Esophagus squamous epithelium (tissue), 4 donors: ENCODE results near the gene OR52K2.

ENCODE experiments used
- POLR2A ChIP-seq, 4 donors: fragments of 450-650 bp; IDR thresholded peaks; one replicate each; pipeline ENCODE4 v1.6.1; 2017; ENCODE audit warnings: antibody characterized with exemption in 4 of 4, mild to moderate bottlenecking in 4 of 4, moderate library complexity in 3 of 4
- TF ChIP-seq, protein P1 (sequence below), 6 experiments: fragments of 450-650 bp in 4 of 6; fragments of 200-600 bp in 2 of 6; sonication (generic) in 2 of 6; IDR thresholded peaks; one replicate each; pipeline ENCODE4 v1.5.1; 2016 to 2019; ENCODE audit warnings: antibody characterized with exemption in 6 of 6, mild to moderate bottlenecking in 4 of 6, moderate library complexity in 4 of 6

GRCh38 chr11:4465407-4465806 is 16.3 kb downstream of the OR52K2 start:
- no peak for TF ChIP-seq POLR2A (IDR thresholded peaks at IDR 0.05)
- TF ChIP-seq, protein P1, sequence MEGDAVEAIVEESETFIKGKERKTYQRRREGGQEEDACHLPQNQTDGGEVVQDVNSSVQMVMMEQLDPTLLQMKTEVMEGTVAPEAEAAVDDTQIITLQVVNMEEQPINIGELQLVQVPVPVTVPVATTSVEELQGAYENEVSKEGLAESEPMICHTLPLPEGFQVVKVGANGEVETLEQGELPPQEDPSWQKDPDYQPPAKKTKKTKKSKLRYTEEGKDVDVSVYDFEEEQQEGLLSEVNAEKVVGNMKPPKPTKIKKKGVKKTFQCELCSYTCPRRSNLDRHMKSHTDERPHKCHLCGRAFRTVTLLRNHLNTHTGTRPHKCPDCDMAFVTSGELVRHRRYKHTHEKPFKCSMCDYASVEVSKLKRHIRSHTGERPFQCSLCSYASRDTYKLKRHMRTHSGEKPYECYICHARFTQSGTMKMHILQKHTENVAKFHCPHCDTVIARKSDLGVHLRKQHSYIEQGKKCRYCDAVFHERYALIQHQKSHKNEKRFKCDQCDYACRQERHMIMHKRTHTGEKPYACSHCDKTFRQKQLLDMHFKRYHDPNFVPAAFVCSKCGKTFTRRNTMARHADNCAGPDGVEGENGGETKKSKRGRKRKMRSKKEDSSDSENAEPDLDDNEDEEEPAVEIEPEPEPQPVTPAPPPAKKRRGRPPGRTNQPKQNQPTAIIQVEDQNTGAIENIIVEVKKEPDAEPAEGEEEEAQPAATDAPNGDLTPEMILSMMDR (IDR thresholded peaks at IDR 0.05) = no peak
